HG02973 (cell line): ENCODE results near the gene FBXO48.
"Not testable (repeated sequence)": the region's sequence is repeated elsewhere in the genome, so short reads cannot be mapped to it uniquely, and the experiment has no call there.

Source experiments
- ATAC-seq: cut with Tn5 transposase; IDR thresholded peaks from one replicate; pipeline ENCODE4 v1.9.1; 2021; ENCODE audit warnings: moderate library complexity; ENCODE audit not compliant: unreplicated experiment

FBXO48 gene, protein sequence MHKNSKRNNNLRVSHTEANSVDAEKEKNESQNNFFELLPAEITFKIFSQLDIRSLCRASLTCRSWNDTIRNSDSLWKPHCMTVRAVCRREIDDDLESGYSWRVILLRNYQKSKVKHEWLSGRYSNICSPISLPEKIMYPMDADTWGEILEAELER

DNA sequence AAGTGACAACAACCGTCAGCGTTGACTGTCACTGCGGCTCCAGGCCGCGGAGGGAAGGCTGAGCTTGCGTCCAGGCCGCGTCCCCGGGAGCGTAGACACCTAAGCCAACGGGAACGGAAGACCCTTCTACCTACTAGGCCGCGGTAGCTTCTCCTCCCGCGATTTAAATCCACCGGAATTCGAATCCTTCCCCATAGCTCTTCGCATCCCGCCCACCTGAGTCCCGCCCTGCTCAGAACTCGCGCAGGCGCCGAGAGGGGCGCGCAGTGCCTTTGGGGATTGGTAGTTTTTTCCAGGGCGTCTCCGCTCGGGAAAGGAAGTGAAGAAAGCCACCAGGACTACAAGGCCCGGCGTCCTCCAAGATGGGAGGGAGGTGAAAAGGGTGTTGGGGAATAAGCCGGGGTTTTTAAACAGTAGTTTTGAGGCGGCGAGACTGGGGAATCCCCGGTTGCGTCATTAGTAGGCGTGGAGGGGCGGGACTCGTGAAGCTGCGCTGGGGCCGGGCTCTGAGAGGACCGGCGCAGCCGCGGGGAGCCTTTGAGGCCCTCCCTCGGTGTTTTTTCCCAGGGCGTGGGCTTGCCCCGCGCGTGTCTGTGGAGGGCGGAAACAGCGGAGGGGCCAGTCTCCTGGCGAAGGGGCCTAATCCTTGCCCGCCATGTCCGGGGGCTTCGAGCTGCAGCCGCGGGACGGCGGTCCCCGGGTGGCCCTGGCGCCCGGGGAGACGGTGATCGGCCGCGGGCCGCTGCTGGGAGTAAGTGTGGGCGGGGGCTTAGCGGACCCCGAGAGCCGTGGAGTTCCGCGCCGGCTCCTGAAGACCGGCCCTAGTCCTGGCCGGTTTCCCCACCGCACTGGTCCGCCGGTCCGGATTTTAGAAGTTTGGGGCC, at the start of gene FBXO48, which contains the start of gene APLF:
FBXO48 (minus strand) TSS at position 218 of the 884 bp plus-strand sequence. CDS start 2,149 bp downstream, outside the sequence.
APLF (plus strand) TSS at position 509 of the 884 bp plus-strand sequence; CDS start at position 656, 147 bp downstream.
- peak; percentile 93 for ATAC-seq

GRCh38 chr2:68516051-68516955, 49.2 kb upstream of the FBXO48 start:
- no peak for ATAC-seq

DNA sequence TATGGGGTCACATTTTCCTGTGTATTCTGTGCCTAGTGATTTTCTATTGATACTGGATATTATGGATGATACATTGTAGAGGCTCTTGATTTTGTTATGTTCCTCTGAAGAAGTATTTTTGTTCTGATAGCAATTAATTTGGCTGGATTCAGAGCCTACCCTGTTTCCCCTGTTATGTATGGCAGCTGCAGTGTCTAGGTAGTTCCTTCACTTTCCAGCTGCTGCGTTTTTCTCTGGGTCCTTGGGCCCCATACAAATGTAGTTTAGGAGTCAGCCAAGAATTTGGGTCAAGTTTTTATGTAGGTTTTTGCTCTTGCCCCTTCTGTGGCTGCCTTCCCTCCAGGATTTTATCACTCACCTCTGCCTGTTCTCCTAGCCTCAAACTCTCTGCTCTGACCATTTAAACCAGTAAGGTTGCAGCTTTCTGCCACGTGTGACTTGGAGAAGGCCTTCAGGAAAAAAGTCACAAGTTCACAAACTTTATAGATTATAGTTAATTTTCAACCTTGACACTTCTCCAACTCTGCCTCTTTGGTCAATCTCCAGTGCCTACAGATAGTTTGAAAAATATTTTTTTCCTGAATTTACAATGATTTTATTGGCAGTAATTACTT, 47.3 kb upstream of the FBXO48 start:
- no peak for ATAC-seq

DNA sequence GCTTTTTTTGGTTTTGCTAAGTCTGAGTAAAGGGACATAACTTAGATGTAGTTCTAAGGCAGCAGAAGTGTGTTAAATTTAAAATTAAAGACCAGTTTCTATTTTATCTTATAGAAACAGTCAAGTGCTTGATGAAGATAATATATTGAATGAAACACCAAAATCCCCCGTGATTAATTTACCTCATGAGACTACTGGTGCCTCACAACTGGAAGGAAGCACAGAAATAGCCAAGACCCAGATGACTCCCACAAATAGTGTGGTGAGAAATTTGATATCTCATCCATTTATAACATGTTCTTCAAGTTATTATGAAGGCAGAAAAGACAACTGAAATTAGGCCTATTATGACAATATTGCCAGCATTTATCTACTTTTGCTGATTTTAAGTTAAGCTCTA, 45.9 kb upstream of the FBXO48 start:
- no peak for ATAC-seq

GRCh38 chr2:68512326-68512725, 45.2 kb upstream of the FBXO48 start:
- ATAC-seq, result no peak

DNA sequence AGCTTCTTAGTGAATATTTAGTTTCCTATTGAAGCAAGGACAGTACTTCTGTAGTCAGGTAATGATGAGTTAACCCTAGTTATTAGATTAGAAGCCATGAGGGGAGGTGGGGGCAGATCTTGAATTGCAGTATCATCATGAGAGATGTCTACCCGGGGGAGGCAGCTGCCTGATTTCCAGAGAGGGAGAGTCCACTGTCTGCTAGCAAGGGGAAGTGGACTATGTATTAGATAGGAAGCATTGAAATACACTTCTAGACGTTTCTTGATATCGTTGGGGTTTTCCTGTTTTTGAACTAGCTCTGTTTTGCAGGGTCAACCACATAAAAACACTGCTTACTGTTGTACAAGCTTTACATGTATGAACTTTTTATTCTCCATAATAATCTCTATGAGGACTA, 39.1 kb upstream of the FBXO48 start:
- ATAC-seq, result no peak

- no peak for ATAC-seq
Observed at GRCh38 chr2:68505603-68506159, 38.6 kb upstream of the FBXO48 start.

DNA sequence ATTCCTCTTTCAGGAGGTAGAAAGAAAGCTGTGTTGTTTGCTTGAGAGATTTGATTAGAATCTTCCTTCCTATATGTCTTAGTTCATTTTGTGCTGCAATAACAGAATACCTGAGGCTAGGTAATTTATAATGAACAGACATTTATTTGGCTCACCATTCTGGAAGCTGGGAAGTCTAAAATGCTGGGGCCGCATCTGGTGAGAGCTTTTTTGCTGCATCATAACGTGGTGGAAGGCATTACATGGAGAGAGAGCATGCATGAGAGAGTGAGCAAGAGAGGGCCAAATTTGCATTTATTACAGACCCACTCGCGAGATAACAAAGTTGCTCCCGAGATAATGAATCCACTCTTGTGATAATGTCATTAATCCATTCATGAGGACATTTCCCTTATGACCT, 34.7 kb upstream of the FBXO48 start:
- no peak for ATAC-seq

DNA sequence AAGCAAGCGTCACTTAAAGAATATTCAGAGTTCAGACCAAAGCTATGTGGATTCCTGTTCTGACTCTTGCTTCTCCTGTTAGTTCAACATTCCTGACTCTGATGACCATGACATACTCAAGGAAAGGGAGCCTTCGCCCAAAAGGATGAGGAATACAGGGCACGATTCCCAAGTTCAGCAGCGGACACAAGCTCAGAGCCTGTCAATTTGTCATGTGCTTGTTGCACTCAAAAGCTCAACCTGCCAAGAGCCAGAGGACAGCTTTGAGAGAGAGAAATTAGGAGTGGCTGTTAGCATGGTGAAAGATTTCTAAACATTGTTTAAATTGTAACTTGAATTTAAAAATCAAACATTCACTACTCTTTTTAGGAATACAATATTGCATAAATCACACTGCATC, 33.6 kb upstream of the FBXO48 start:
- ATAC-seq, result no peak

DNA sequence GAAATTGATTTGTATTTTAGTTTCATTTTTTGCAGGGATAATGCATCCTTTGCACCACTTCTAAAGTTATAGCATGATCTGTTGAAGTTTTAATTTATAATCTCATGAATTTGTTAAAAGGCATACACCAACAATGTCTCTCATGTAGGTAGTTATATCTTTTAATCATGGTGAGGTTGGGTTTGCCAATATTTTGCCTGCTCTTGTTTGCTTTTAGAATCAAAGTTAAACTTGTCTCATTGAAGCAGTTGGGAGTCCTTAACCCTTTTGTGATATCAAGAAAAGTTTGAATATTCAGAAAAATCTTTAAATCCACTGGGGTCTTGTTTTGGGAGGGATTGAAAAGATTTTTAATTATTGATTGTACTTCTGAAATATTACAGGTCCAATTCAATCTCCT, 32.0 kb upstream of the FBXO48 start:
- no peak for ATAC-seq

DNA sequence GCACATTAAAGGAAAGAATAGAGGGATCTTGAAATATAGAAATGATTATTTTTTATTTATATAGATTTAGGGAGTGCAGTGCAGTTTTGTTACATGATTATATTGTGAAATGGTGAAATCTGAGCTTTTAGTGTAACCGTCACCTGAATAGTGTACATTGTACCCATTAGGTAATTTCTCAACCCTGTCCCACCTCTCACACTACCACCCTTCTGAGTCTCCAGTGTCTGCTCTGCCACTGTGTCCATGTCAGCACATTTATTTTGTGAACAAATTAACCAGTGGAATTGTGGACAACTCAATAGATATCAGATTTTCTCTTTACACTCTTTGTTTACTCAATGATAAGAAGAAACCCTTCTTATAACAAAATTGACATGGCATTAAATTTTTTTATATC, 24.5 kb upstream of the FBXO48 start:
- no peak for ATAC-seq

GRCh38 chr2:68489282-68489681, 22.2 kb upstream of the FBXO48 start:
- ATAC-seq, result no peak

DNA sequence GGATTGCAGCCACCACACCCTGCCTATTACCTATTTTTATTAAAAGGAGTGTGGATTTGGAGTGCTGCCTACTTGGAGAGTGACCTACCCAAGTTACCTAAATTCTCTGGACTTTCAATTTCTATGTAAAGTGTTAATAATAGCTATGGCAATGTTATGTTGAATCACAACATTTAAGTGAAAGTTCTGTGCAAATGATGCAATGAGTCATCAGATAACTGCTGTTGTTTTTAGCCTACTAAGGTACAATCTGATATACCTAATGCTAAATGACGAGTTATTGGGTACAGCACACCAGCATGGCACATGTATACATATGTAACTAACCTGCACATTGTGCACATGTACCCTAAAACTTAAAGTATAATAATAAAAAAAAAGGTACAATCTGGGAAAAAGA, 21.5 kb upstream of the FBXO48 start:
- not testable (repeated sequence) for ATAC-seq

GRCh38 chr2:68487773-68488355, 20.8 kb upstream of the FBXO48 start:
- no peak for ATAC-seq

DNA sequence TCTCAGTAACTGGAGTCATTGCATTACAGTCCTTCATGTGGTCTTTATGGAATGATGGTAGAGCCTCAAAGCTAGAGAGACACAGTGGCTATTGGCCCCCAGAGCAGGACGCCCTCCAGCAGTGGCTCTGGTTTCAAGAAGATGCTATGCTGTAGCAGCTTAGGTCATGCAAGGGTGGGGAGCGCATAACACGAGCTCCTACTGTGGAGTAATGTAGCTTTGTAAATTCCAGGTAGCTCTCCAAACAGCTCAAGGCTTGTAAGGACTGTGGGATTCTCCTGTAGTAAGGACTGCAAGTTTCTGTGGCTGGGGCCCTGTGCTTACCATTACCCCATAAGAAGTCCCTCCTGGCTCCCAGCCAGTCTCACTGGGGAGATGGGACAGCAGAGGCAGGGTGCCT, 15.9 kb upstream of the FBXO48 start:
- no peak for ATAC-seq

DNA sequence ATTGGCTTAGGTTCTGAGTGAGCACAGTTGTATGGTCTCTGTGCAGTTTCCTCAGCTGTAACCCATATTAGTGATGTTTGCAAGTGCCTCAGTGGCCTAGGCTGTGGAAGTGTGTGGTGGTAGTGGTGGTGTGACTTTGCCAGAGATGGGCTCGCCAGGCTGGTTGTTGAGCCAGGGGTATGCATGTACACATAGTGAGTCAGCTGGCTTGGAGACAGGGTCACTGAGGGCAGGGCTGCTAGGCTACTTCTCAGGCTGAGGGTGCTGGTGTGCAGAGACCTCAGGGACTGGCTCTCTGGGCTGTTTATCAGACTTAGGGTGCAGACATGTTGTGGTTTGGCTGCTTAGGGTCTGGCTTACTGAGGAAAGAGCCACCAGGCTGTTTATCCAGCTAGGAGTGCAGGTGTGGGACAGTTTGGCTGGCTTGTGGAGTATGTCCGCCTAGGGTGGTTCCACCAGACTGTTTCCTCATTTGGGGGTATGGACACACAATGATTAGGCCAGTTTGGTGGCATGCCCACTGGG, 15.3 kb upstream of the FBXO48 start:
- no peak for ATAC-seq

DNA sequence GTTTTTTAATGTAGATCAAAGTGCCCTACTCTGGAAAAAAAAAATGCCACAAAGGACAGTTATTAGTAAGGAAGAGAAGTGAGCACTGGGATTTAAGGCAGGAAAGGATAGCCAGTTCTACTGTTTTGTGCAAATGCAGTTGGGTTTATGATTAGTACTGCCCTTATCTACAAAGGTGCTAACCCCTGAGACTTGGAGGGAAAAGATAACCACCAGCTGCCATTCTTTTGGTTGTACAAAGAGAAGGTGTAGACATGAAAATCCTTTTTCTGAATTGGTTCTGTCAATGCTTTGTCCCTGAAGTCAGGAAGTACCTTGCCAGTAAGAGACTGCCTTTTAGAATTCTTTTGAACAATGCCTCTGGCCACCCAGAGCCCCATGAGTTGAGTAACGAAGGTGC, 11.6 kb upstream of the FBXO48 start:
- ATAC-seq, result no peak

DNA sequence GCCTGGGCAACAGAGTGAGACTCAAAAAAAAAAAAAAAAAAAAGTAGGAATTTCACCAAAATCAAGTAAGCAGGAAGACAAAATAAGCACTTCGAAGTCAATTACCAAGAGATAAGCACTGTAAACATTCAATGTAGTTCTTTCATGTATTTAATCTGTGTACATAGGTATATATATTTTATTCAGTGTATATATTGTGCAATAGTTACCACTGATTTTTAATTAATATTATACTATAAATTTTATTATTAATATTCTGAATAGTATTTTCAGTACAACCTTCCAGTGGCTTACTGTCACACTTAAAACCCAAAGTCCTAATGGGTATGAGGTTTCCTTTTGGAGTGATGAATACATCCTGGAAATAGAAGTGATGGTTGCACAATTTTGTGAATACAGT, 9.4 kb upstream of the FBXO48 start:
- ATAC-seq, result no peak

DNA sequence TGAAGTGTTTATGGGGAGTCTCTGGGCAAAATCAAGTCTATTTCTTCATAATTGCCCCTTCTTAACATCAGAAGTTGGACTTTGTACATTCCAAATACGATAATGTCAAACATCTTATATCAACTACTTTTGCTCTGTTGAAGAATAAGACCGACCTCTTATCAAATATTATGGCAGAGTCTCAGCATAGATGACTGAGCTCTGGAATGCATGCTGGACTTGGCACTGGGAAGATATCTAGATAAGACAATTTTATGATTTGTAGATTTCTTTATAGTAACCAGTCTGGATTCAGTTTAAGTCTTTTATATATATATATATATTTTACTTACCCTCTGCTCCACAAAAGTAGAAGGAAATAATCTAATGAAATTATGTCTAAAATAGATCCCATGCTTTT, 8.5 kb upstream of the FBXO48 start:
- no peak for ATAC-seq

DNA sequence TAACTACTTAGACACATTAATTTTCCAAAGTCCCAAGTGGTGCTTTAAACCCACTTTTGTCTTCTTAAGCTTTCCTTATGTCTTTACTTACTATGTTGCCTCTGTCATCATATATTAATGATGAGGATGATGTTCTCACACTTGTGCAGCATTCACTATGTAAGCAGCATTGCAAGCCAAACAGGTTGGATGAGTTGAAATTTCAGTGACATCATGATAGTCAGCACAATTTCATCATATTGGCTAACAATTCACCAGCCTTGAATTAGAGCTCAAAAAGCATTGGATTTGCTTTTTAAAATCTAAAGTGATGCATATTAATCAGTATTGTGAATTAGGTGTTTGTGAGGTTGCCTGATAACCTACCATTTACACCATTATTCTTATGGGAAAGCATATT, 8.0 kb upstream of the FBXO48 start:
- ATAC-seq, result no peak
